DND-41 (cell line): ENCODE measurements around the gene GPA33.

ENCODE experiments used
- ATAC-seq: fragments of 200-7000 bp; cut with Tn5 transposase; 3 replicates; pipeline ENCODE4 v1.9.1; 2021; ENCODE audit warnings: low read depth; ENCODE audit not compliant: insufficient read depth
- DNase-seq: peaks from one replicate; pipeline ENCODE4 v3.0.0-alpha.2; 2020
- H2AFZ ChIP-seq: 2 replicates; pipeline ENCODE4 v1.6.0; 2012; ENCODE audit warnings: low read depth, low read length
- H3K27ac ChIP-seq: 2 replicates; pipeline ENCODE4 v1.5.1; 2012; ENCODE audit warnings: low read length, inconsistent platforms
- H3K27me3 ChIP-seq: fragments of 200-600 bp; sonication (generic); 2 replicates; pipeline ENCODE4 v1.6.0; 2012; ENCODE audit warnings: low read length, mild to moderate bottlenecking, inconsistent platforms; ENCODE audit not compliant: insufficient read depth, poor library complexity
- H3K36me3 ChIP-seq: 2 replicates; pipeline ENCODE4 v1.5.1; 2012; ENCODE audit warnings: low read length, inconsistent platforms; ENCODE audit not compliant: insufficient read depth
- H3K4me1 ChIP-seq: 2 replicates; pipeline ENCODE4 v1.5.1; 2012; ENCODE audit warnings: mild to moderate bottlenecking, low read length; ENCODE audit not compliant: insufficient read depth
- H3K4me2 ChIP-seq: 2 replicates; pipeline ENCODE4 v1.6.0; 2012; ENCODE audit warnings: mild to moderate bottlenecking, moderate library complexity, low read length, inconsistent platforms; ENCODE audit not compliant: insufficient read depth
- H3K4me3 ChIP-seq, 2 experiments: fragments of 200-600 bp in 1 of 2; shearing (Covaris generic) in 1 of 2; 2 replicates each; pipeline ENCODE4 v1.5.1; 2012 to 2016; ENCODE audit warnings: inconsistent platforms in 2 of 2, low read length in 2 of 2, mild to moderate bottlenecking in 2 of 2, low read depth in 1 of 2, moderate library complexity in 1 of 2
- H3K79me2 ChIP-seq: 2 replicates; pipeline ENCODE4 v1.6.0; 2012; ENCODE audit warnings: low read length, inconsistent platforms; ENCODE audit not compliant: insufficient read depth
- H3K9ac ChIP-seq: 2 replicates; pipeline ENCODE4 v1.6.0; 2012; ENCODE audit warnings: low read depth, mild to moderate bottlenecking, inconsistent platforms, low read length, moderate library complexity
- H3K9me3 ChIP-seq: 2 replicates; pipeline ENCODE4 v1.5.1; 2012; ENCODE audit warnings: low read length, moderate library complexity, mild to moderate bottlenecking, inconsistent platforms; ENCODE audit not compliant: insufficient read depth, severe bottlenecking
- H4K20me1 ChIP-seq: 2 replicates; pipeline ENCODE4 v1.6.0; 2012; ENCODE audit warnings: low read length; ENCODE audit not compliant: insufficient read depth
- EZH2 ChIP-seq: IDR thresholded peaks from 3 replicates; pipeline ENCODE4 v1.6.1; 2012; ENCODE audit warnings: borderline replicate concordance, low read depth, mild to moderate bottlenecking, moderate library complexity, low read length, inconsistent platforms; ENCODE audit not compliant: severe bottlenecking
- TF ChIP-seq, protein P1 (sequence below): IDR thresholded peaks from 2 replicates; pipeline ENCODE4 v1.5.1; 2012; ENCODE audit warnings: borderline replicate concordance, low read length, moderate library complexity, mild to moderate bottlenecking; ENCODE audit not compliant: poor library complexity, severe bottlenecking; ENCODE audit errors: extremely low read depth

Gene GPA33

DNA sequence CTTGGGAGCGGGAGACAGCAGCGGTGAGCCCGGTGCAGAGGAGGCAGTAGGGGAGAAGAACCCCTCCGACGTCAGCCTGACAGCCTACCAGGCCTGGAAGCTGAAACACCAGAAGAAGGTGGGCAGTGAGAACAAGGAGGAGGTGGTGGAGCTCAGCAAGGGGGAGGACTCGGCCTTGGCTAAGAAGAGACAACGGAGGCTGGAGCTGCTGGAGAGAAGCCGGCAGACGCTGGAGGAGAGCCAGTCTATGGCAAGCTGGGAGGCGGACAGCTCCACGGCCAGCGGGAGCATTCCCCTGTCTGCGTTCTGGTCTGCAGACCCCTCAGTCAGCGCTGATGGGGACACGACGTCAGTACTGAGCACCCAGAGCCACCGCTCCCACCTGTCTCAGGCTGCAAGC, 36.6 kb upstream of the GPA33 start:
- H3K4me3 ChIP-seq = no peak overlapping the region
- H3K79me2 ChIP-seq = no peaks in the 10 kb centered on the region
- no peaks in the 10 kb centered on the region for H3K36me3 ChIP-seq
- H2AFZ ChIP-seq = no peak overlapping the region
- TF ChIP-seq, protein P1, sequence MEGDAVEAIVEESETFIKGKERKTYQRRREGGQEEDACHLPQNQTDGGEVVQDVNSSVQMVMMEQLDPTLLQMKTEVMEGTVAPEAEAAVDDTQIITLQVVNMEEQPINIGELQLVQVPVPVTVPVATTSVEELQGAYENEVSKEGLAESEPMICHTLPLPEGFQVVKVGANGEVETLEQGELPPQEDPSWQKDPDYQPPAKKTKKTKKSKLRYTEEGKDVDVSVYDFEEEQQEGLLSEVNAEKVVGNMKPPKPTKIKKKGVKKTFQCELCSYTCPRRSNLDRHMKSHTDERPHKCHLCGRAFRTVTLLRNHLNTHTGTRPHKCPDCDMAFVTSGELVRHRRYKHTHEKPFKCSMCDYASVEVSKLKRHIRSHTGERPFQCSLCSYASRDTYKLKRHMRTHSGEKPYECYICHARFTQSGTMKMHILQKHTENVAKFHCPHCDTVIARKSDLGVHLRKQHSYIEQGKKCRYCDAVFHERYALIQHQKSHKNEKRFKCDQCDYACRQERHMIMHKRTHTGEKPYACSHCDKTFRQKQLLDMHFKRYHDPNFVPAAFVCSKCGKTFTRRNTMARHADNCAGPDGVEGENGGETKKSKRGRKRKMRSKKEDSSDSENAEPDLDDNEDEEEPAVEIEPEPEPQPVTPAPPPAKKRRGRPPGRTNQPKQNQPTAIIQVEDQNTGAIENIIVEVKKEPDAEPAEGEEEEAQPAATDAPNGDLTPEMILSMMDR = no peak
- TF ChIP-seq EZH2 = no peak
- no peak overlapping the region for H3K27ac ChIP-seq
- H4K20me1 ChIP-seq = no peaks in the 10 kb centered on the region
- no peak for DNase-seq
- no peak overlapping the region for H3K9ac ChIP-seq
- ATAC-seq = no peak
- H3K4me1 ChIP-seq = no peaks in the 10 kb centered on the region
- no peak overlapping the region for H3K4me2 ChIP-seq
- H3K27me3 ChIP-seq = no peaks in the 10 kb centered on the region
- H3K9me3 ChIP-seq = no peaks in the 10 kb centered on the region

DNA sequence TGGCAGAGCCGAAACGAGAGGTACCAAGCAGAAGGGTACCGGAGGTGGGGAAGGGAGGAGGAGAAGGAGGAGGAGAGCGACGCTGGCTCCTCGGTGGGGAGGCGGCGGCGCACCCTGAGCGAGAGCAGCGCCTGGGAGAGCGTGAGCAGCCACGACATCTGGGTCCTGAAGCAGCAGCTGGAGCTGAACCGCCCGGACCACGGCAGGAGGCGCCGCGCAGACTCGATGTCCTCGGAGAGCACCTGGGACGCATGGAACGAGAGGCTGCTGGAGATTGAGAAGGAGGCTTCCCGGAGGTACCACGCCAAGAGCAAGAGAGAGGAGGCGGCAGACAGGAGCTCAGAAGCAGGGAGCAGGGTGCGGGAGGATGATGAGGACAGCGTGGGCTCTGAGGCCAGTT, 36.1 kb upstream of the GPA33 start:
- no peak overlapping the region for H3K4me3 ChIP-seq
- no peaks in the 10 kb centered on the region for H3K4me1 ChIP-seq
- H3K36me3 ChIP-seq = no peaks in the 10 kb centered on the region
- no peaks in the 10 kb centered on the region for H3K79me2 ChIP-seq
- TF ChIP-seq, protein P1 = no peak
- TF ChIP-seq EZH2 = no peak
- no peaks in the 10 kb centered on the region for H4K20me1 ChIP-seq
- no peak overlapping the region for H3K9ac ChIP-seq
- no peak overlapping the region for H2AFZ ChIP-seq
- no peak overlapping the region for H3K4me2 ChIP-seq
- H3K9me3 ChIP-seq = no peaks in the 10 kb centered on the region
- ATAC-seq (no peak), DNase-seq (no peak)
- no peaks in the 10 kb centered on the region for H3K27me3 ChIP-seq
- no peak overlapping the region for H3K27ac ChIP-seq

DNA sequence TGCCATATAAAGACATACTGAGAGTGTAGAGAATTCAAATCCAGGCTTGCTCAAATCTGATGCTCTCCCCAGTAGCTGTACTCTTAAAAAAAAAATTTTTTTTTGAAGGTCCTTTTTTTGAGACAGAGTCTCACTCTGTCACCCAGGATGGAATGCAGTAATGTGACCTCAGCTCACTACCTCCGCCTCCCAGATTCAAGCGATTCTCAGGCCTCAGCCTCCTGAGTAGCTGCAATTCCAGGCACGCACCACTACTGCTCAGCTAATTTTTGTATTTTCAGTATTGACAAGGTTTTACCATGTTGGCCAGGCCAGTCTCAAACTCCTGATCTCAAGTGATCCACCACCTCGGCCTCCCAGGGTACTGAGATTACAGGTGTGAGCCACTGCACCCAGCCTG, 32.4 kb upstream of the GPA33 start:
- no peaks in the 10 kb centered on the region for H4K20me1 ChIP-seq
- no peak overlapping the region for H2AFZ ChIP-seq
- H3K9ac ChIP-seq = no peak overlapping the region
- H3K9me3 ChIP-seq = no peaks in the 10 kb centered on the region
- no peak for TF ChIP-seq EZH2
- TF ChIP-seq, protein P1 = no peak
- no peaks in the 10 kb centered on the region for H3K4me1 ChIP-seq
- no peaks in the 10 kb centered on the region for H3K36me3 ChIP-seq
- no peaks in the 10 kb centered on the region for H3K27me3 ChIP-seq
- no peak overlapping the region for H3K27ac ChIP-seq
- no peak for DNase-seq
- H3K4me3 ChIP-seq = no peak overlapping the region
- H3K4me2 ChIP-seq = no peak overlapping the region
- ATAC-seq = no peak
- no peaks in the 10 kb centered on the region for H3K79me2 ChIP-seq

DNA sequence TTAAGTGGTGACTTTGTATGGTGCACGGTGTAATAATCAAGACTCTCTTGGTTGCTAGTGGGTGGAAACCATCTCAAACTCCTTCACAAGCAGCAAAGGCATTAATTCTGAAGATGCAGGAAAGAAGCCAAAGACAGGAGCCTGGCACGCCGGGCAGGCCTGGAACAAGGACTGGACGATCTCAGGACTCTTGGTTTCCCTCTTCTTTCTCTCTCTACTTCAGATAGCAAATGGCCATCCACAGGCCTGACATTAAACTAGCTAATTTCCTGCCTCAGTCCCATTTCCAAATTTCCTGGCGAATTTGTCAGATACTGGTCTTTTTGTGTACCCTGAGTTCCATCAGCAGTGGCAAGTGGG, 31.9 kb upstream of the GPA33 start:
- no peak overlapping the region for H3K27ac ChIP-seq
- DNase-seq (no peak), ATAC-seq (no peak)
- no peak overlapping the region for H3K4me3 ChIP-seq
- no peaks in the 10 kb centered on the region for H4K20me1 ChIP-seq
- no peak overlapping the region for H3K4me2 ChIP-seq
- no peaks in the 10 kb centered on the region for H3K9me3 ChIP-seq
- TF ChIP-seq EZH2 = no peak
- TF ChIP-seq, protein P1 = no peak
- no peaks in the 10 kb centered on the region for H3K36me3 ChIP-seq
- H3K4me1 ChIP-seq = no peaks in the 10 kb centered on the region
- H3K27me3 ChIP-seq = no peaks in the 10 kb centered on the region
- no peaks in the 10 kb centered on the region for H3K79me2 ChIP-seq
- no peak overlapping the region for H3K9ac ChIP-seq
- no peak overlapping the region for H2AFZ ChIP-seq
